ENCODE data around the gene ID3. TPM values are rescaled to one million over a fixed set of nuclear protein-coding genes. Genes with fewer than 3 reads are reported as not detected.
A peak's percentile ranks its signal among the peaks of the same experiment; 100 is the strongest.

ID3 gene
- total RNA-seq, 1 experiment from 2014 or later = 39.6 TPM

- in situ Hi-C loops (cut with HindIII; ENCODE audit: low pct_unique_long_range_greater_than_20kb, low sequenced_read_pairs) (no loop called here), intact Hi-C loops (cut with micrococcal nuclease; ENCODE audit: unreplicated experiment) (no loop called here)
- BruUV-seq (replicated peaks) = no TSS peak
- H3K27me3 ChIP-seq (ENCODE audit: control insufficient read depth, insufficient read depth, low read length) = no peaks in the 10 kb centered on the region
- no peaks in the 10 kb centered on the region for H3K9me3 ChIP-seq (ENCODE audit: control insufficient read depth, insufficient read depth, low read depth, low read length)
- peaks cover 34% of the 10 kb centered on the region for H3K4me1 ChIP-seq (ENCODE audit: control insufficient read depth, insufficient read depth, low read length)
- DNase-seq (ENCODE audit: low read depth, low spot score) = no peak
- no peak for ATAC-seq
- no peak for TF ChIP-seq TCF7L2 (IDR thresholded peaks at IDR 0.05; ENCODE audit: low read depth, low read length)
- TF ChIP-seq POLR2AphosphoS5 (IDR thresholded peaks at IDR 0.05; ENCODE audit: low read depth, low read length) = no peak
- TF ChIP-seq CTCF (IDR thresholded peaks at IDR 0.05) = no peak
- TF ChIP-seq SIN3A (IDR thresholded peaks at IDR 0.05; ENCODE audit: borderline replicate concordance, insufficient read depth, low read depth, low read length) = no peak
- no peak for TF ChIP-seq REST (IDR thresholded peaks at IDR 0.05; ENCODE audit: insufficient read depth in 1 of 2, low read depth in 2 of 2, low read length in 1 of 2)
- H3K27ac ChIP-seq (ENCODE audit: low read length) = peak overlapping the region; percentile 53; the same call in 1 of the 2 replicates
- no peak overlapping the region for H3K4me3 ChIP-seq (ENCODE audit: low read depth in 2 of 2, low read length in 2 of 2)
- ChIA-PET CTCF (interaction anchor here (0.6 to 1.2 kb wide), 2 partner anchors 53 to 64 kb away, joined by 3 read pairs; no protein-coding TSS in a partner anchor), POLR2A (interaction anchor here (0.6 kb wide), 1 partner anchor 11 kb away, joined by 3 read pairs; no protein-coding TSS in a partner anchor)
- no peaks in the 10 kb centered on the region for H3K36me3 ChIP-seq (ENCODE audit: control insufficient read depth, insufficient read depth, low read length)
Measured at GRCh38 chr1:23593042-23593521, 33.8 kb upstream of the ID3 start.

GRCh38 chr1:23592209-23592892 lies 33.0 kb upstream of the ID3 start:
- BruUV-seq (replicated peaks) = no TSS peak
- in situ Hi-C loops (cut with HindIII; ENCODE audit: low pct_unique_long_range_greater_than_20kb, low sequenced_read_pairs) (no loop called here), intact Hi-C loops (cut with micrococcal nuclease; ENCODE audit: unreplicated experiment) (no loop called here)
- Histone ChIP-seq H3K4me3 (ENCODE audit: low read depth in 2 of 2, low read length in 2 of 2) (no peak overlapping the region), H3K27me3 (ENCODE audit: control insufficient read depth, insufficient read depth, low read length) (no peaks in the 10 kb centered on the region), H3K9me3 (ENCODE audit: control insufficient read depth, insufficient read depth, low read depth, low read length) (no peaks in the 10 kb centered on the region), H3K36me3 (ENCODE audit: control insufficient read depth, insufficient read depth, low read length) (no peaks in the 10 kb centered on the region), H3K27ac (ENCODE audit: low read length) (peak overlapping the region; percentile 36; the same call in 1 of the 2 replicates), H3K4me1 (ENCODE audit: control insufficient read depth, insufficient read depth, low read length) (peaks cover 27% of the 10 kb centered on the region)
- ATAC-seq (no peak), DNase-seq (ENCODE audit: low read depth, low spot score) (no peak)
- POLR2A ChIA-PET = interaction anchor here (0.6 kb wide), 1 partner anchor 10 kb away, joined by 3 read pairs; no protein-coding TSS in a partner anchor
- CTCF ChIA-PET = interaction anchor here (1.2 to 1.5 kb wide), 3 partner anchors 11 to 65 kb away, joined by 3 to 4 read pairs (median 3); no protein-coding TSS in a partner anchor
- TF ChIP-seq SIN3A (IDR thresholded peaks at IDR 0.05; ENCODE audit: borderline replicate concordance, insufficient read depth, low read depth, low read length) (no peak), POLR2AphosphoS5 (IDR thresholded peaks at IDR 0.05; ENCODE audit: low read depth, low read length) (no peak), TCF7L2 (IDR thresholded peaks at IDR 0.05; ENCODE audit: low read depth, low read length) (no peak), CTCF (IDR thresholded peaks at IDR 0.05) (no peak)

Measured in Panc1 (cell line).